ENCODE measurements around the gene COG6. TPM values are rescaled to one million over a fixed set of nuclear protein-coding genes. Genes with fewer than 3 reads are reported as not detected.

COG6 gene
- total RNA-seq, 2 experiments from 2014 or later, result 13.8 to 16.0 TPM

- Histone ChIP-seq H3K27me3 (ENCODE audit: control insufficient read depth in 1 of 2, insufficient read depth in 2 of 2, low read length in 2 of 2) (no peaks in the 10 kb centered on the region), H3K4me3 (ENCODE audit: low read length) (no peak overlapping the region), H3K9me3 (ENCODE audit: control insufficient read depth in 1 of 2, insufficient read depth in 1 of 2, low read length in 2 of 2) (peaks cover 0 to 10% of the 10 kb centered on the region in 2 experiments), H3K4me1 (ENCODE audit: insufficient read depth, low read length) (no peaks in the 10 kb centered on the region), H3K27ac (ENCODE audit: low read depth in 1 of 2, low read length in 2 of 2) (no peak overlapping the region), H3K36me3 (ENCODE audit: insufficient read depth, low read length) (peaks cover 8% of the 10 kb centered on the region)
- Mint-ChIP-seq H3K27me3 (no peaks in the 10 kb centered on the region), H3K4me1 (ENCODE audit: low read depth) (no peaks in the 10 kb centered on the region), H3K36me3 (ENCODE audit: low read depth) (peaks cover 89% of the 10 kb centered on the region), H3K4me3 (no peak overlapping the region), H3K27ac (no peak overlapping the region), H3K9me3 (peaks cover 15% of the 10 kb centered on the region)
- no peak for TF ChIP-seq CTCF (IDR thresholded peaks at IDR 0.05)
- intact Hi-C loops (cut with DNase I, micrococcal nuclease), result no loop called here
- POLR2A ChIA-PET, result no interaction called here
- DNase-seq, result no peak
- no peak for ATAC-seq (ENCODE audit: poor library complexity)
- CTCF ChIA-PET, result no interaction called here
Observed at GRCh38 chr13:39712626-39713025, 57.2 kb downstream of the COG6 start.

- Mint-ChIP-seq H3K27ac (no peak overlapping the region), H3K9me3 (no peaks in the 10 kb centered on the region), H3K27me3 (no peaks in the 10 kb centered on the region), H3K4me3 (no peak overlapping the region), H3K4me1 (ENCODE audit: low read depth) (no peaks in the 10 kb centered on the region), H3K36me3 (ENCODE audit: low read depth) (peaks cover 86% of the 10 kb centered on the region)
- Histone ChIP-seq H3K36me3 (ENCODE audit: insufficient read depth, low read length) (peaks cover 41% of the 10 kb centered on the region), H3K4me1 (ENCODE audit: insufficient read depth, low read length) (no peaks in the 10 kb centered on the region), H3K4me3 (ENCODE audit: low read length) (no peak overlapping the region), H3K27me3 (ENCODE audit: control insufficient read depth in 1 of 2, insufficient read depth in 2 of 2, low read length in 2 of 2) (no peaks in the 10 kb centered on the region), H3K27ac (ENCODE audit: low read depth in 1 of 2, low read length in 2 of 2) (no peak overlapping the region), H3K9me3 (ENCODE audit: control insufficient read depth in 1 of 2, insufficient read depth in 1 of 2, low read length in 2 of 2) (no peaks in the 10 kb centered on the region)
- POLR2A ChIA-PET, result no interaction called here
- DNase-seq, result no peak
- CTCF ChIA-PET, result no interaction called here
- intact Hi-C loops (cut with DNase I, micrococcal nuclease), result no loop called here
- no peak for ATAC-seq (ENCODE audit: poor library complexity)
- TF ChIP-seq CTCF (IDR thresholded peaks at IDR 0.05), result no peak
Observed at GRCh38 chr13:39729156-39729555, 73.7 kb downstream of the COG6 start.

- intact Hi-C loops (cut with DNase I, micrococcal nuclease), result no loop called here
- ChIA-PET POLR2A (no interaction called here), CTCF (no interaction called here)
- H3K27ac Mint-ChIP-seq, result no peak overlapping the region
- H3K27me3 ChIP-seq (ENCODE audit: control insufficient read depth in 1 of 2, insufficient read depth in 2 of 2, low read length in 2 of 2), result no peaks in the 10 kb centered on the region
- no peak overlapping the region for H3K4me3 ChIP-seq (ENCODE audit: low read length)
- no peaks in the 10 kb centered on the region for H3K4me1 ChIP-seq (ENCODE audit: insufficient read depth, low read length)
- no peaks in the 10 kb centered on the region for H3K9me3 Mint-ChIP-seq
- ATAC-seq (ENCODE audit: poor library complexity), result no peak
- DNase-seq, result no peak
- H3K4me1 Mint-ChIP-seq (ENCODE audit: low read depth), result no peaks in the 10 kb centered on the region
- H3K4me3 Mint-ChIP-seq, result no peak overlapping the region
- peaks cover 78% of the 10 kb centered on the region for H3K36me3 Mint-ChIP-seq (ENCODE audit: low read depth)
- no peaks in the 10 kb centered on the region for H3K27me3 Mint-ChIP-seq
- H3K36me3 ChIP-seq (ENCODE audit: insufficient read depth, low read length), result peaks cover 17% of the 10 kb centered on the region
- no peak for TF ChIP-seq CTCF (IDR thresholded peaks at IDR 0.05)
- H3K9me3 ChIP-seq (ENCODE audit: control insufficient read depth in 1 of 2, insufficient read depth in 1 of 2, low read length in 2 of 2), result no peaks in the 10 kb centered on the region
- H3K27ac ChIP-seq (ENCODE audit: low read depth in 1 of 2, low read length in 2 of 2), result no peak overlapping the region
Observed at GRCh38 chr13:39734952-39735351, 79.5 kb downstream of the COG6 start.
